Omental fat pad (tissue), 4 donors: ENCODE results near the gene GSE1. TPM values are rescaled to one million over a fixed set of nuclear protein-coding genes. Genes with fewer than 3 reads are reported as not detected.

Source experiments
- ATAC-seq: fragments of 150-250 bp; one replicate; pipeline ENCODE4 v1.9.1; 2016; ENCODE audit warnings: mild to moderate bottlenecking, moderate library complexity; ENCODE audit not compliant: low FRiP score
- DNase-seq: peaks from one replicate; pipeline ENCODE4 v3.0.0-alpha.2; 2019; ENCODE audit warnings: low spot score
- total RNA-seq, 4 donors: library from RNA; depleted of rRNA; stranded (reverse); fragments of >200 nt; gene quantifications; one replicate each; pipeline ENCODE4 v1.1.0, GENCODE V29; 2016
- TF ChIP-seq, protein P1 (sequence below), 3 donors: fragments of 450-650 bp; IDR thresholded peaks; one replicate each; pipeline ENCODE4 v1.5.1; 2016 to 2017; ENCODE audit warnings: antibody characterized with exemption in 3 of 3, mild to moderate bottlenecking in 3 of 3, moderate library complexity in 2 of 3

The GSE1 gene
- total RNA-seq, 4 donors from 2014 or later, result 50.9 to 181 (median 90.9) TPM

DNA sequence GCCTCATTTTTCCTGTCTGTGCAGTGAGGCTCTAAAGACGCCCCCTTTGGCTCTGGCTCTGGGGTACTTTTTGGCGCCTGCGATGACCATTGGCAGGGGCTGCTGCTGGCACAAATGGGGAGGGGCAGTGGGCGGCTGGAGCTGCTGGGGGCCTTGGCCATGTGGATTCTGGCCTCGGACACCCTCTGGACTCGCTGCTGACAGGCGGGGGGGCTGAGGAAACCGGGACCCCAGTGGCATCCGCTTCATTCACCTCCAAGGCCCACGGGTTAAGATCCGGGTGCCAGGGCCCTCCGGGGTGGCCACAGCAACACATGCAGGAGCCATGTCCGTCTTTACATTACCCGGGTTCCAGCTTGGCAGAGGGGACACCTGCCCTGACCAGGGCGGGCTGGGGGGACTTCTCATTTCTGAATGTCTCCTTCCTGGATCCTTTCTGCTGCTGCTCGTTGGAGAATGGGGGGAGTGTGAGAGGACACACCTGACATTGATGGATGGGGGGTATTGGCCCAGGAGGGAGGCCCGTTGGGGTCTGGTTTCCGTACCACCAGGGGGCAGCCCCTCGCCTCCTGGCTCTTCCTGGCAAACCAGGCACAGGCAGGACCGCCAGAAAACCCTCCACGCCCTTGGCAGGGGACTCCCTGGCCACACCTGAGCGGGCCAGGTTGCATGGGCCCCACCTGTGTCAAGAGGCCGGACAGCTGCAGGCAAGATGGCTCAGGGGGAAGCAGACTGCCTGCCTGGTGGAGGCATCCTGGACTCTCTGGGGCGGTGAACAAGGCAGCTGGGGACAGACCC, 21.8 kb downstream of the GSE1 start:
- DNase-seq (no peak), ATAC-seq (no peak)
- TF ChIP-seq, protein P1, sequence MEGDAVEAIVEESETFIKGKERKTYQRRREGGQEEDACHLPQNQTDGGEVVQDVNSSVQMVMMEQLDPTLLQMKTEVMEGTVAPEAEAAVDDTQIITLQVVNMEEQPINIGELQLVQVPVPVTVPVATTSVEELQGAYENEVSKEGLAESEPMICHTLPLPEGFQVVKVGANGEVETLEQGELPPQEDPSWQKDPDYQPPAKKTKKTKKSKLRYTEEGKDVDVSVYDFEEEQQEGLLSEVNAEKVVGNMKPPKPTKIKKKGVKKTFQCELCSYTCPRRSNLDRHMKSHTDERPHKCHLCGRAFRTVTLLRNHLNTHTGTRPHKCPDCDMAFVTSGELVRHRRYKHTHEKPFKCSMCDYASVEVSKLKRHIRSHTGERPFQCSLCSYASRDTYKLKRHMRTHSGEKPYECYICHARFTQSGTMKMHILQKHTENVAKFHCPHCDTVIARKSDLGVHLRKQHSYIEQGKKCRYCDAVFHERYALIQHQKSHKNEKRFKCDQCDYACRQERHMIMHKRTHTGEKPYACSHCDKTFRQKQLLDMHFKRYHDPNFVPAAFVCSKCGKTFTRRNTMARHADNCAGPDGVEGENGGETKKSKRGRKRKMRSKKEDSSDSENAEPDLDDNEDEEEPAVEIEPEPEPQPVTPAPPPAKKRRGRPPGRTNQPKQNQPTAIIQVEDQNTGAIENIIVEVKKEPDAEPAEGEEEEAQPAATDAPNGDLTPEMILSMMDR (IDR thresholded peaks at IDR 0.05), result no peak

DNA sequence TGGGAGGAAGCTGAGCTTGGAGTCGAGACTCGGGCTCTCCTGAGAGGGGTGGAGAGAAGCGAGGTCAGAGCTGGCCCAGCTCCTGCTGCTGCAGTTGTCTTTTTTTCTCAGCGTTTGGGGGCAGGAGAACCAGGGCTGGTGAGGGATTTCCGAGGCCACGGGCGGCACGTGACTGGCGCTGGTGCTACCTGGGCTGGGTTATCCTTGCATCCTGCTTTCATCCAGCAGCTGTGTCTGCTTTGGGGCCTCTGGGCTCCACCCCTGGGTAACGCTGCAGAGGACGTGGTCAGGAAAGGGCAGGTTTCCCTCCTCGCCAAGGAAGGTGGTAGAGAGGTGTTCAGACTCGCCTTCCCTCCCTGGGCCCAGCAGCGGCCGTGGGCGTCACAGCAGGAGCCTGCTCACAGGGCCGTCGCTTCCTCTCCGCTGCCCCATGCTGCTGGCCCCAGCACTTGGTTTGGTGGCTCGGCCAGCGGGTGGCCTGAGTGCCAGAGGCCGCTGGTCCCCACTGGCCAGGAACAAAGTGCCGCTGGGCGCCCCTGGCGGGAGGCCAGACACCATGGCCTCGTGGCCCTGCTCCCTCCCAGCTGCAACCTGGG, 22.5 kb downstream of the GSE1 start:
- TF ChIP-seq, protein P1 (IDR thresholded peaks at IDR 0.05), result no peak
- no peak for ATAC-seq
- no peak for DNase-seq

DNA sequence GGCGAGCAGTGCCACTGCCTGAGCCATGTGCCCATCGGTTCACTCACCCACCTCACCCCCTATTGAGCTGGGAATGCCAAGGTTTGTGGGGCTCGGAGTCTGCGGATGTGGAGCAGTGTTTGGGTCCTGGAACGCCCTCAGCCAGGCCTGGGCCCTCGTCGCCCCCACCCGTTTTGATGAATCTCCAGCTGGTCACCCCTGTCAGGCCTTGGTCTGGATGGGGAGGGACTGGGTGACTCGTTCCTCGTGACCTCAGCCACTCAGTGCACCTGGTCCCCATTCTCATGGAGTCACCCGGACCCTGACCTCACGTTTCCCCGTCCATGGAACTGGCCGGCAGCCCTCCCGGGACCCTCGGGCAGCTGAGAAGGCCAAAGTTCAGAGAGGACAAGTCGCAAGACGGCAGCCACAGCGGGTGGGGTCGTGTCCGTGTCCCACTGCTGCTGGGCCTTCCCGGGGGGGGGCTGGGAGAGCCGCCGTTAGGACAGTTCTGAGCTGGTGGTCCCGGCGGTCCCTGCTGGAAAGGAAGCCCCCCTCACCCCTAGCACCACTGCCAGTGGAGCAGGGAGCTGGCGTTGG, 23.2 kb downstream of the GSE1 start:
- TF ChIP-seq, protein P1 (IDR thresholded peaks at IDR 0.05), result no peak
- DNase-seq, result no peak
- ATAC-seq, result no peak

DNA sequence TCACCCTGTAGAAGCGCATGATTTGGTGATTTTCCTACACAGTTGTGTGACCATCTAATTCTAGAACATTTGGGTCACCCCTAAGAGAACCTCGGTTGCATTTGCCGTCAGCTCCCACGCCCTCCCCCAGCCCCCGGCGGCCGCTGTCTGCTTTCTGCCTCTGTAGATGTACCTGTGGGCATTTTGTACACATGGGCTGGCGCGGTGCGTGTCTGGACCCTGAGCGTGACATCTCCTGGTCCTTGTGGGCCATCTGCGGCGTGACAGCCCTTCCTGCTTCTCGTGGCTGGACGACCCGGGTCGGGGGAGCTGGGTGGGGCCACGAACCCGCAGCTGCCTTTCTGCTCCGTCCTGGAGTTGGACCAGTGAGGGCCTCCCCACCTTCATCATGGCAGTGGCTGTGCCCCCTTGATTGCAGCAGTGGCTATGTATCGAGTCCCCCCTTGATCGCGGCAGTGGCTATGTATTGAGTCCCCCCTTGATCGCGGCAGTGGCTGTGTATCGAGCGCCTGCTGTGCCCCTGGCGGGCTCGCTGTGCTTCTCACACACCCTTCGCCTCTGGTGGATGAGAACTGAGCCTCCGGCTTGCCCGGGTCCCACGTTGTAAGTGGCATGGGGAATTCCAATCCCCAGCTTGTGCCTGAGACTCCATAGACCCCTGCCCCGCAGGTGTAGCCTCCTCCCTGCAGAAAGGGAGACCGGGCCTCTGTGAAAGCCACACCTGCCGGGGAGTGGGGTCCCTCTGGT, 24.1 kb downstream of the GSE1 start:
- TF ChIP-seq, protein P1 (IDR thresholded peaks at IDR 0.05), result no peak
- no peak for DNase-seq
- no peak for ATAC-seq

DNA sequence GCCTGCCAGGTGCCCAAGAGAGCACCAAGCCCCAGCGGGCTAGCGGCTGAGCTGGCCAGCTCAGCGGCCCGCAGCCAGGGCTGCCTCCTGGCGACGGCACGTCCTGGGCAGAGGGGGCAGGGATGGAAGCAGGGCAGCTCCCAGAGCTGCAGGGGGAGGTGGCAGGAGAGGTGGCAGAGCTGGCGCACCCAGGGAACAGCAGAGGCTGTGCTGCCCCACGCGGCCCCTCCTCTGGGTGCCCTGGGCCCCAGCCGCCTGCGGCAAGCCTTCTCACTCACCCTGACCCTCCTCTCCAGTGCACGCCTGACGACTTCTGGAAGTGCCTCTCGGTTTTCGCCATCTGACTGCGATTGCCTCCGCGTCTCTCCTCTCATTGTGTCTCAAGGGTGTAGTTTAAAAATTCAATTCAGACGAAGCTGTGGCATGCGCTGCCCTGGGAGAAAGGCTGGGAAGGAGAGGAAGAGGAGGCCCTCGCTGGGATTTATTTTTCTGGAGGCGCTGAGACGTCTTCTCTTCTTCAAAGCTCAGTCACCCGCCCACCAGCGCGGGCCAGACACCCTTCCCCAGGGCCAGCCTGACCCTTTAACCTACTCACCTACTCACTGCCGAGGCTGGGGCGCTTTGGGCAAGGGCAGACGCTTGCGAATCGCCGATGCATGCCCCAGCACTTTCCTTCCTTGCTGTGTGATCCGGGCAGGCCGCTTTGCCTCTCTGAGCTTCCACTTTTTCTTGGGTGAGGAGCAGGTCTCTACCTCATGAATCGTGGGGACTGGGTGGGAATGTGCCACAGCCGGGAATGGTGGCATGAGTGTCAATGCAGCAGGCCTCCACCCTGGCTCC, 24.9 kb downstream of the GSE1 start:
- ATAC-seq (no peak), DNase-seq (no peak)
- TF ChIP-seq, protein P1 (IDR thresholded peaks at IDR 0.05), result no peak

DNA sequence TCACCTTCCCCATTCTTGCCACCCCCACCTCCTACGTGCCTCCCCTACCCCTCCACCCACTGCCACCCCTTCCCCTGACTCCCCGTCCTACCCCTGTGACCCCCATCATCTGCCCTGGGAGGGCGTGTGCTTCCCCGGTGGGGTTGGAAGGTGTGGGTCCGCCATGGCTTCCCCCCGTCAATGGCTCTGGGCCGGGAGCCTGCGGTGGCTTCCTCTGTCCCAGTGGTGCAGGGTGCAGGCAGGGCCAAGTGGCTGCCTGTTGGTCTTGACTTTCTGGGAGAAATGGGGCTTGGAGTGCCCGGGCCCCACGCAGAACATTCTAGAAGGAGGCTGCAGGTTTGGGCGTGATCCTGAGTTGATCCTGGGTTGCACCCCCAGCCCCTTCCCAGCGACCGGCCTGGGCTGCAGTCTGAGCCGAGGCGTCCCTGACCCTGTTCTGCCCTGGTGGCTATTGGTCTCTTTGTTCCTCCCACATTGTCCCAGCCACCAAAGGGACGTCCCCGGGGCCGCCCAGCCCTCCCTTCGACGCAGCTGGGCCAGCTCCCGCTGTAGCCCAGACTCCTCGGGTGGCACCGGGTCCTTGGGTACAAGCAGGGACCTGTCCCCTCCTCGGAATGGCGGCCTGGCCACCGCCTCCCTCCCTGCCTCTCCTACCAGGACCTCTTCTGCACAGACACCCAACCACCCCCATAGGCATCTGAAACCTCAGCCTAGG, 25.7 kb downstream of the GSE1 start:
- DNase-seq (no peak), ATAC-seq (no peak)
- TF ChIP-seq, protein P1 (IDR thresholded peaks at IDR 0.05), result no peak
